ENCODE results near the gene ZNF366. TPM values are rescaled to one million over a fixed set of nuclear protein-coding genes. Genes with fewer than 3 reads are reported as not detected.

ZNF366 gene
- total and polyA plus RNA-seq, 2 experiments from 2014 or later = 2.5 TPM; not detected in 1

DNA sequence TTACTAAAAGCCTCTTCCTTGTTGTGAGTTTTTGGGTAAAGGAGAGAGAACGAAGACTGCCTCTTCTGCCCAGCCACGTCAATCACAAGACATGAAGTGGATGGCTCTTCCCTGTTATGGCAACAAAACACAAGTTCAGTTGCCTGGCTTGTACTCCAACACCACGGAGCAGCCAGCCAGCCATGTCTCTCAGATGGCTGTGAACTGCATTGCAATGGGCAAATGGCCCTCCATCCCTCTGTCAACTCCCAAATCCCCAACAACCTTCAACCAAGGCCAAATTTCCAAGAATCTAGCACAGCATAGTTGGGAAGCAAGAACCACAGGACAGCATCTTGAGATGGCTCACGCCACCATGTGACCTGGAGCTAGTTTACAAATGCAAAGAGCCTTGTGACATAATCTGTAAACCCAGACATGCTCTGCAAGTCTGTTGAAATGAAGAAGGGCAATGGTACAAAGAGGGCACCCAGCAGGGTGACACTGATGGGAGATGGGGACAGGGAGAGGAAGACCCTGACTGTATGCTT is 53.9 kb downstream of the ZNF366 start:
- Histone ChIP-seq H2AFZ (peak overlapping the region; percentile 13), H3K79me2 (no peaks in the 10 kb centered on the region), H3K36me3 (replicated peaks; ENCODE audit: insufficient read depth, low read depth) (no peaks in the 10 kb centered on the region), H3K27ac (peak overlapping the region; percentile 87), H3K4me3 (no peak overlapping the region), H3K9me2 (replicated peaks; ENCODE audit: insufficient read depth) (no peaks in the 10 kb centered on the region), H3K4me1 (ENCODE audit: insufficient read depth) (peaks cover 20% of the 10 kb centered on the region), H3K9me3 (ENCODE audit: low read depth) (no peaks in the 10 kb centered on the region), H4K20me1 (ENCODE audit: insufficient read depth, poor library complexity, severe bottlenecking) (no peaks in the 10 kb centered on the region), H3K27me3 (no peaks in the 10 kb centered on the region), H3K4me2 (peak overlapping the region; percentile 36)
- DNase-seq (ENCODE audit: low spot score) = no peak
- WGBS (ENCODE audit: low lambda C conversion rate, missing lambda C conversion rate) = 90% methylated on average over 4 of the region's 4 CpGs
- no peak for TF ChIP-seq CTCF (IDR thresholded peaks at IDR 0.05; ENCODE audit: poor library complexity)
- no peak for TF ChIP-seq EZH2 (IDR thresholded peaks at IDR 0.05; ENCODE audit: borderline replicate concordance)
- TF ChIP-seq EZH2phosphoT487 (IDR thresholded peaks at IDR 0.05; ENCODE audit: low read depth, severe bottlenecking, unreplicated experiment) = no peak

GRCh38 chr5:72452515-72453245 is 54.5 kb downstream of the ZNF366 start:
- TF ChIP-seq EZH2 (IDR thresholded peaks at IDR 0.05; ENCODE audit: borderline replicate concordance) (no peak), EZH2phosphoT487 (IDR thresholded peaks at IDR 0.05; ENCODE audit: low read depth, severe bottlenecking, unreplicated experiment) (no peak), CTCF (IDR thresholded peaks at IDR 0.05; ENCODE audit: poor library complexity) (no peak)
- 22% methylated on average over 9 of the region's 9 CpGs for WGBS (ENCODE audit: low lambda C conversion rate, missing lambda C conversion rate)
- H3K4me1 ChIP-seq (ENCODE audit: insufficient read depth) = peaks cover 20% of the 10 kb centered on the region
- no peaks in the 10 kb centered on the region for H3K9me2 ChIP-seq (replicated peaks; ENCODE audit: insufficient read depth)
- H3K27ac ChIP-seq = peak overlapping the region; percentile 87
- no peaks in the 10 kb centered on the region for H3K27me3 ChIP-seq
- peak; percentile 71 for DNase-seq (ENCODE audit: low spot score)
- H4K20me1 ChIP-seq (ENCODE audit: insufficient read depth, poor library complexity, severe bottlenecking) = no peaks in the 10 kb centered on the region
- no peaks in the 10 kb centered on the region for H3K36me3 ChIP-seq (replicated peaks; ENCODE audit: insufficient read depth, low read depth)
- peak overlapping the region; percentile 36 for H3K4me2 ChIP-seq
- no peaks in the 10 kb centered on the region for H3K79me2 ChIP-seq
- H3K9me3 ChIP-seq (ENCODE audit: low read depth) = no peaks in the 10 kb centered on the region
- H2AFZ ChIP-seq = peak overlapping the region; percentile 23
- H3K4me3 ChIP-seq = no peak overlapping the region

DNA sequence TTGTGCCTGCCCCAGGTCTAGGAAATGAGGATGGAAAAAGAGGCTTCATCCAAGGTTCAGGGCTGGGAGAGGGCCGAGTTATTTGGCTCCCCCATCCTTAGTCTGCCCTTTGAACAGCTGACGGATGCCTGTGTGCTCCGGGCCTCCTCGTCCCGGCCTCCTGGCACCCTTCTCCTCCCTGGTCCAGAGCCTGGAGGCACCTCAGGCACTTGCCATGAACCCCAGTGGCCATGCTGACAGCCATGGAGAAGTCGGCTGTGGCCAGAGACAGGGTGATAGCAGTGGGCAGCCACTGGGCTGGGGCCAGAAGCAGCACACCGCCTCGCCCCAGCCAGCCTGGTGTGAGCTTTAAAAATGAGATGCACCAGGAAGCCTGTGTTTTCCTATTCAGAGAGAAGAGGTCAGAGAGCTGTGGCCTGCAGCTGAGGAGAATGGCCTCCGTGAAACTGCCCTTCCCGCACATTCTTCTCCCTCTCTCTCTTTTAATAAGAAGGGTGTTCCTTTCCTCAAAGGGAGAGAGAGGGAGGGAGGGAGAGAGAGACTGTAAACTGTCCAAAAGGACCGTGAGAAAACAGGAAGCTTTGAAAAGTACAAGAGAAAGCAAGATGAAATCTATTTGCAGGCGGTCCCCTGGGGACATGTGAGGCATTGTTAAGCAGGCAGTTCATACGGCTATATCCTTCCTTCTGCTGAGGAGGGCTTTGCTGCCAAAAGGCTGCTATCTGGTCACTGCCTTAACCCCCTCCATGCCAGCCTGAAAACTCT is 55.3 kb downstream of the ZNF366 start:
- H3K27me3 ChIP-seq = no peaks in the 10 kb centered on the region
- H4K20me1 ChIP-seq (ENCODE audit: insufficient read depth, poor library complexity, severe bottlenecking) = no peaks in the 10 kb centered on the region
- peak overlapping the region; percentile 36 for H3K4me2 ChIP-seq
- WGBS (ENCODE audit: low lambda C conversion rate, missing lambda C conversion rate) = 62% methylated on average over 13 of the region's 13 CpGs
- H3K36me3 ChIP-seq (replicated peaks; ENCODE audit: insufficient read depth, low read depth) = no peaks in the 10 kb centered on the region
- peak overlapping the region; percentile 87 for H3K27ac ChIP-seq
- no peaks in the 10 kb centered on the region for H3K79me2 ChIP-seq
- no peaks in the 10 kb centered on the region for H3K9me3 ChIP-seq (ENCODE audit: low read depth)
- H3K4me1 ChIP-seq (ENCODE audit: insufficient read depth) = peaks cover 20% of the 10 kb centered on the region
- H3K9me2 ChIP-seq (replicated peaks; ENCODE audit: insufficient read depth) = no peaks in the 10 kb centered on the region
- peak overlapping the region; percentile 23 for H2AFZ ChIP-seq
- no peak for TF ChIP-seq CTCF (IDR thresholded peaks at IDR 0.05; ENCODE audit: poor library complexity)
- no peak for TF ChIP-seq EZH2phosphoT487 (IDR thresholded peaks at IDR 0.05; ENCODE audit: low read depth, severe bottlenecking, unreplicated experiment)
- no peak overlapping the region for H3K4me3 ChIP-seq
- peak; percentile 53 for DNase-seq (ENCODE audit: low spot score)
